Muscle of arm (tissue), 12 donors: ENCODE data around the gene TCEAL1. TPM values are rescaled to one million over a fixed set of nuclear protein-coding genes. Genes with fewer than 3 reads are reported as not detected.
"Not testable (repeated sequence)": the region's sequence is repeated elsewhere in the genome, so short reads cannot be mapped to it uniquely, and the experiment has no call there.

Experiments used
- DNase-seq: peaks from one replicate; pipeline ENCODE4 v3.0.0-alpha.2; 2013
- polyA plus RNA-seq, 12 donors: library from polyadenylated mRNA; unstranded; fragments of 120-200 nt; gene quantifications; one replicate each; pipeline ENCODE4 v1.2.1, GENCODE V29; 2013; ENCODE audit not compliant: insufficient read length in 12 of 12

Gene TCEAL1
- polyA plus RNA-seq, 12 donors = 46.2 to 85.9 (median 66.4) TPM; not detected in 1

DNA sequence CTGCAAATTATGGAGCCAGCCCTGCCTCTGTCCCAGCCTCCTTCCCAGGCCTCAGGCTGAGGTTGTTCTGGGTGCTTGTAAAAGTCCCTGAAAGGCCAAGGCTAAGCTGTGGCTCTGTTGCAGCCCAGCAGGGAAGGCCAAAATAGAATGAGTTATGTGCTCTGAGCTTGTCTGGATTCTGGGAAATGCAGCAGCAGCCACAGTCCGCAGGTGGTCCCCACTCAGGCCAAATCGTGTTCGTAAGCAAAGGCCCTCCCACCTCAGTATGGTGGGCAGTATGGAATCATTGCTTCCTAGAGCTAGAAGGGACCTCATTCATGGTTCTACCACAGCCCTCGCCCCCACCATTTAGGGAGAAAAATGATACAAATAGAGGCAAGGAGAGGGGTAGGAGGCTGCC, 4.7 kb upstream of the TCEAL1 start:
- DNase-seq = no peak

DNA sequence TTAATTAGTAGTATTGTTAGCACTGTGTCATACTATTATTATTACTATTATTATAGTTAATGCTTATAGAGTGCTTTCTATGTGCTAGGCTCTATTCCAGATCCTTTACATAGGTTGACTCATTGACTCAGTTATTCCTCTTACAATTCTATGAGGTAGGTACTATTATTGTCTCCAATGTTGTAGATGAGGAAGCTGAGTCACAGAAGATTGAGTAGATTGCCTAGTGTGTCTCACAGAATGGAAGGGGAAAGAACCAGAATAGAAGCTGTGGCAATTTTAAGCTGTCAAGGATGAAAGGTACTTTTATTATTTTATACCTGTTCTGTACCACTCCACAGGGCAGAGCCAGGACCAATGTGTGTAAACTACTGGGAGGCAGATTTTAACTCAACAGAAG, 1.9 kb upstream of the TCEAL1 start:
- no peak for DNase-seq

DNA sequence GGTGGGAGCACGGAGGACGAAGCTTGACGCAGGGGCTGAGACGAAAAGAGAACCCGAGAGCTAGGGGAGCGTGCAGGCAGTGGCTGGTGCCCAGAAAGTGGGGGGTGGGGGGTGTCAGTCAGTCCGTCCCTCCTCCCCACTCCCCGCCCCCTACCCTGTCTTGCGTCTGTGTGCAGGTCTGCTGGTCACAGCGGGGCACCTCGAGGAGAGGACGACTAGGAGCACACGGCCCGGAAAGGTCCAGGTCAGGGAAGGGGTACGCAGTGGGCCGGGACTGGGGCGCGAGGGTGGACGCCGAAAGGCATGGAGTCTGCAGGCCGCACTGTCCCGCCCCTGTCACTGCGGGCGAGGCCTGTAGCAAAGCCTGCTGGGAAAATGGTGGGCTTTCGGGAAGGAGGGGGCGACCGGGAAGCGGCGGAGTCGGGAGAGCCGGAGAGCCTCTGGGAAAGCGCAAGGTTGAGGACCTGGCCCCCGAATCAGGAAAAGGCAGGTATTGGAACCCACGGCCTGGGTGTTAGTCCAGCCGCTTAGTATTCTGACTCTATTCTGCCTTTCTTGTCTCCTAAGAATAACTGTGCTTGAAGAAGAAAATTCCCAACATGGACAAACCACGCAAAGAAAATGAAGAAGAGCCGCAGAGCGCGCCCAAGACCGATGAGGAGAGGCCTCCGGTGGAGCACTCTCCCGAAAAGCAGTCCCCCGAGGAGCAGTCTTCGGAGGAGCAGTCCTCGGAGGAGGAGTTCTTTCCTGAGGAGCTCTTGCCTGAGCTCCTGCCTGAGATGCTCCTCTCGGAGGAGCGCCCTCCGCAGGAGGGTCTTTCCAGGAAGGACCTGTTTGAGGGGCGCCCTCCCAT, 769 bp downstream of the TCEAL1 start:
- DNase-seq = peak; percentile 79

DNA sequence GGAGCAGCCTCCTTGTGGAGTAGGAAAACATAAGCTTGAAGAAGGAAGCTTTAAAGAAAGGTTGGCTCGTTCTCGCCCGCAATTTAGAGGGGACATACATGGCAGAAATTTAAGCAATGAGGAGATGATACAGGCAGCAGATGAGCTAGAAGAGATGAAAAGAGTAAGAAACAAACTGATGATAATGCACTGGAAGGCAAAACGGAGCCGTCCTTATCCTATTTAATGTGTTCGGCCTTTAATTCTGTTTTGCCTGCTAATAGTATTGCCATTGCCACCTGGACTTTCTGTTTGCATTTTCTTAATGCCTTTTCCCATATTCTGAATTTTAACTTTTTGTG, 1.4 kb downstream of the TCEAL1 start:
- no peak for DNase-seq

DNA sequence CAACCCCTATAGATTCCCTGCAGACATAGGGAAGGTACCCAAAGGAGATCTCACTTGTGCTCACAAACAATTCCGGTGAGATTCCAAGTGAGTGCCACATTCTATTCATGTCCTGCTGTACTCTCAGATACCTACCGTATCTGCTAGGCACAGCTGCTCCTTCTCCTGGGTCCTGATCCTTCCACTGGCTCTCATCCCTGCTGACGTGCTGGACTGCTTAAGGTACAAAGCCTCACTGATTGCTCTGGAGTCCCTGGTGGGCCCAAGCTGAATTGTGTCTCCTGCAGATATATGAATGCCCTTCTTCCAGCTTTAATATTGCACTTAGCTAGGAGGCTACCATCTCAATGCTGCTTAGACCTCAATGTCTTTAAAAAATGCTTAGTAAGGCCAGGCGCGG, 2.4 kb downstream of the TCEAL1 start:
- no peak for DNase-seq

DNA sequence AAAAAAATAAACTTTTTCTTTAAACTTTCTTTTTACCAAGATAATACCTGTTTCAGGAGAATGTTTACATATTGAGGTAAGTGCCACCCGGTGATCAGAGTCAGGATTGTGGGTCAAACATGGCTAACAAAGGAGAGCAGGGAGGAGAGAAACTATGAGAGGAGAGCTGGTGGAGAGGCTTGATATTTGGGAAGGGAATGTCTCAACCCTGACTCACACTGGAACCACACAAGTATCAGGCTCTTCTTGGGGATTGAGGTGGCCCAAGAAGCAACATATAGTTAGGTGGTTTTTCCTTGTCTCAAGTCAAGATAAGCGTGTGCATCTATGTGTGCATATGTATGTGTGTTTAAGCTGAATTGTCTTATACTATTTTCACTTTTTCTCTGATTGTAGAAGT, 6.7 kb downstream of the TCEAL1 start:
- no peak for DNase-seq

DNA sequence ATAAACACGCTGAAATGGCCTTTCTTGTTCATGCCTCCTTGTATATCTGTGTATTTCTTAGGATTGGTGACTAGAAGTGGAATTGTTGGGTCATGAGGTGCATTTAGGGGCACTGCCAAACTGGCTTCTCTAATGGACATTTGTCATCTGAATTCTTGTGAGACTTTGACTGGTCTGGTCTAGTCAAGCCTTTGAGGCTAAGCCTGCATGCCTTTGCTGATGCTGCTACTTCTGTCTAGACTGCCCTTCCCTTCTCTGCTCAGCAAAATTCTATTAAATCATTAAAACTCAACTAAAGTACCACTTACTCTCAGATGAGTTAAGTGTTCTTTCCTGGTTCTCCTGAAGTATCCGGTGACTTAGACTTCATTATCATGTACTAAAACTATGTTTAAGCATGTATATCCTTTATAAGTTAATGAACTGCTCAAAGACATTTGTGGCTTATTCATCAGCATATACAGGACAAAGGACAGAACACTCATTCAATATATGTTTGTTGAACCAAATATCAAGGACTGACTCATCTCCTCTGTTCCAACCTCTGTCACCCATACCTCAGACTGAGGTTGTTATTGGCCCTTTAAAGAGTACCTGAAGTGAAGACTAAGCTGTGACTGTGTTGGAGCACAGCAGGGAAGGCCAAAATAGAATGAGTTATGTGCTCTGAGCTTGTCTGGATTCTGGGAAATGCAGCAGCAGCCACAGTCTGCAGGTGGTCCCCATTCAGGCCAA, 9.0 kb downstream of the TCEAL1 start:
- no peak for DNase-seq

DNA sequence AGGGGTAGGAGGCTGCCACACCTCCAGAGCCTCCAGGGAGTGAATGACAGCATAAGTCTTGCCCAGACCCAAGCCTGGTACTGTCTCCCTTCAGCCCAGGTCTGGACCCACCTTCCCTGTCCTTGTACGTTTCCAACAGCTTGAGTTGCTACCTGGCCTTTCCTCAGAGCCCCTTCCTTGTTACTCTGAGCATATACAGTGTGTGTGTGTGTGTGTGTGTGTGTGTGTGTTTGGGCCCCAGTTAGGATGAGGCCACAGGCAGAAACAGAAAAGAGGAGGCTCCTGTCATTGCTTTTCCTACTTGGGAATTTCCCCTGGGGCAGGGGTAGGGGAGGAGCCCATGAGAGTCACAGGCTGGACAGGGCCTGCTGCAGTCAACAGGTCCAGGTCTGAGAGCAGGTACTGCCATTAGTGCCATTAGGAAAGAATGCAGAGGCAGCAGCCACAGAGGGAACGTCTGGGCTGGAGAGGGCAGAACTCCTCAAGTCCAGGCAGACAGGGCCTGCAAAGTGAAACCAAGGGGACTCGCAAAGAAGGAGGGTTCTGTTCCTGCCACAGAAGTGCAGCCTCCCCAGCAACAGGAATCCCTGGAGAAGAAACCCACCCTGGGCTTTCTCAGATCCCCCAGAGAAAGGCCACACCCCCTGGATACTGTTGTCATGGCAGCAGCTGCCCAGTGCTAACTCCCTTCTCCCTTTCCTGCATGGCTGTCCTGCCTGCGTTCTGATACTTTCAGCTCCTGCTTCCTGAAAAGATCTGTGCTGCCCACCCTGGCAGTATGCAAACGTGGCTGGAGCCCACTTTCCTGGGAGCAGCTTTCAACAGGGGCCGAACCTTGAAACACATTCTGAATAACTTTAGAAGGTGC, 9.9 kb downstream of the TCEAL1 start:
- not testable (repeated sequence) for DNase-seq

DNA sequence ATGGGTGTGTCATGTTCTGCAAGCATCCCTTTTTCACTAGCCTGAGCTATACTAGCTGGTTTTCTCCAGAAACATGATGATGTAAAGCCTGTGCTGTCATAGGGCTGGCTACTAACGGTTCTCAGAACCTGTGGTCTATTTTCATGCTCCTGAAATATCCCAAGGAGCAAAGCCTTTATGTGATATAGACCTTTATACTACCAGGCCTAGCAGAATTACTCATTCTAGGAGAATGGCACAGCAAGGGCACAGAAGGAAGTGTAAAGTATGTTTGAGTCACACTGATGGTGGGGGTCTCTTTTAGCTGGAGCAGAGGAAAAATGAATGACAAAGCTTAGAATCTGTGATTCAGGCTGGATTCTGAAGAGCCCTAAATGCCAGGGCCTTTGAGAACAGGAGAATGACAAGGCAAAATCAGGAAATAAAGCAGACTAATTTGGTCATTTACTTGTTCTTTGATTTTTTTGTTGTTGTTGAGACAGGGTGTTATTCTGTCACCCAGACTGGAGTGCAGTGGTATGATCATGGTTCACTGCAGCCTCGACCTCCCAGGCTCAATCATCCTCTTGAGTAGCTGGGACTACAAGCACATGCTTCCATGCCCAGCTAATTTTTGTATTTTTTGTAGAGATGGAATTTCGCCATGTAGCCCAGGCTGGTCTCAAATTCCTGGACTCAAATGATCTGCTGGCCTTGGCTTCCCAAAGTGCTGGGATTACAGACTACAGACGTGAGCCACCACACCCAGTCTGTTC, 11.8 kb downstream of the TCEAL1 start:
- no peak for DNase-seq

DNA sequence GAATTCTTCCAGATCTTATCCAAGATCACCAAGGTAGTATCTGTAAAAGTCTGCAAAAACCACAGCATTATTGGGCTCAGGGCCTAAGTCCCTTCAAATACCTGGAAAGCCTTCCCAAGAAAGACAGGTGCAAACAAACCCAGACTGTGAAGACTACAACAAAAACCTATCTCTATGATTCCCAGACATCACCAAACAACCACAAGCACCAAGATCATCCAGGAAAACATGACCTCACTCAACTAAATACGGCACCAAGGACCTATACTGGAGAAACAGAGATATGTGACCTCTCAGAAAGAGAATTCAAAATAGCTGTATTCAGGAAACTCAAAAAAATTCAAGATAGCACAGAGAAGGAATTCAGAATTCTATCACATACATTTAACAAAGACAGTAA, 15.3 kb downstream of the TCEAL1 start:
- DNase-seq = no peak

DNA sequence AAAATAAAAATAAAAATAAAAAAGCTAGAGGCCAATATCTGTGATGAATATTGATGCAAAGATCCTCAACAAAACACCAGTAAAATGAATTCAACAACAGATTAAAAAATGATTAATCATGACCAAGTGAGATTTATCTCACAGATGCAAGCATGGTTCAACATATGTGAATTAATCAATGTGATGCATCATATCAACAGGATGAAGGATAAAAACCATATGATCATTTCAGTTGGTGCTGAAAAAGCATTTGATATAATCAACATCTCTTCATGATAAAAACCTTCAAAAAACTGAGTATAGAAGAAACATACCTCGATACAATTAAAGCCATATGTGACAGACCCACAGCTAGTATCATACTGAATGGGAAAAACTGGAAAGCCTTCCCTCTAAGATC, 18.9 kb downstream of the TCEAL1 start:
- no peak for DNase-seq

DNA sequence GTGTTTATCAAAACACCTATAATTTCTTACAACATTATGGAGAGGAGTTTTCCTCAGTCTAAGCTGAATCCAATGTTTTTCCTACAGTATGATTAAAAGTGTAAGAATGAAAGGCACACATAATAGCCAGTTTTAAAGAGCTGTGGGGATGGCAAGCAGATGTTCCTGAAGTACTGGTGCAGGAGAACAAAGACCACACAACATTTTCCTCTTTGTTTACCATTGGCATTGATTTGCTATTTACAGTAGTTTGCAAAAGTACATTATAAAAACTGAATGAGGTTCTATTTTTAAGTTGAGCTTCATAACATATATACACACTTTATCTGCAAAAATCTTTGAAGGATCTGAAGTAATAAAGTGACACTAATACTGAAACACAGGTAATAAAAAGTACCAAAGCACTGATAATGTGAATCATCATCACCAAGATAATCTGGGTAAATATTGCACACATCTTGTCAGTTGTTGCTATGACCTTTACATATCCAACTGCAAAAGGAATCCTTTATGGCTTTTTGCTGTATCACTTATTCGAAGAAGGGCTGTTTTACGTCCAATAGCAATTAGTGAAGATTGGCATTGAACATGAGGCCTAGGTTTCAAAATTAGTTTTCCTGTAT, 22.5 kb downstream of the TCEAL1 start:
- no peak for DNase-seq

DNA sequence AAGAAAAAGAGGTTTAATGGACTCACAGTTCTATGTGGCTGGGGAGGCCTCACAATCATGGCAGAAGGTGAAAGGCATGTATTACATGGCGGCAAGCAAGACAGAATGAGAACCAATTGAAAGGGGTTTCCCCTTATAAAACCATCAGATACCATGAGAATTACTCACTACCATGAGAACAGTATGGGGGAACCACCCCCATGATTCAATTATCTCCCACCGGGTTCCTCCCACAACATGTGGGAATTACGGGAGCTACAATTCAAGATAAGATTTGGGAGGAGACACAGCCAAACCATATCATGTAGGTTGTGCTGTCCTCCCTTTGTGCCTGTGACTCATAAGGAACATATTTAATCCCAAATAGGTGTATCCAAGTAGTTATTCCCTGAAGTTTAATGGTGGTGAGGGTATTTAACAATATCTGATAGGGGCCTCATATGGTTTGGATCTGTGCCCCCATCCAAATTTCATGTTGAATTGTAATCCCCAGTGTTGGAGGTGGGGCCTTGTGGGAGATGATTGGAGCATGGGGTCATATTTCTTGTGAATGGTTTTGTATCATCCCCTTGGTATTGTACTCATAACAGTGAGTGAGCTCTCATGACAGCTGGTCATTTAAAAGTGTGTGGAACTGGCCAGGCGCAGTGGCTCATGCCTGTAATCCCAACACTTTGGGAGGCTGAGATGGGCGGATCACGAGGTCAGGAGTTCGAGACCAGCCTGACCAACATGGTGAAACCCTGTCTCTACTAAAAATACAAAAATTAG, 26.6 kb downstream of the TCEAL1 start:
- not testable (repeated sequence) for DNase-seq

DNA sequence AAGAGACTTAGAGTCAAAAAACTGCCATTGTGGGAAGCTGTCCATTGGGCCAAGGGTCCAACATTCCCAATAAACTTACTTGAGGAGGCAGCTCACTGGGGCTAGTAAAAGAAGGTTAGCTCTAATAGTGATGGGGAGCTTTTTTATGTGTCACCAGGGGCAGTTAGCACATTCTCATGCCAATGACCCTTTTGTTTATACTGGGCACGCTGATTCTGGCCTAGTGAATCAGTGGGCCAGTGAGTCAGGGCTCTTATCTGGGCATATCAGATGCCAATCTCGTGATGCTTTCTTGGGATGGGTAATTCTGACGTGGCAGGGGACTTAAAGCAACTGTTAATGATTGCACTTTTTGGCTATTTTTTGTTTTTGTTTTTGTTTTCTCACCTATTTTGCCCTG, 27.8 kb downstream of the TCEAL1 start:
- no peak for DNase-seq

DNA sequence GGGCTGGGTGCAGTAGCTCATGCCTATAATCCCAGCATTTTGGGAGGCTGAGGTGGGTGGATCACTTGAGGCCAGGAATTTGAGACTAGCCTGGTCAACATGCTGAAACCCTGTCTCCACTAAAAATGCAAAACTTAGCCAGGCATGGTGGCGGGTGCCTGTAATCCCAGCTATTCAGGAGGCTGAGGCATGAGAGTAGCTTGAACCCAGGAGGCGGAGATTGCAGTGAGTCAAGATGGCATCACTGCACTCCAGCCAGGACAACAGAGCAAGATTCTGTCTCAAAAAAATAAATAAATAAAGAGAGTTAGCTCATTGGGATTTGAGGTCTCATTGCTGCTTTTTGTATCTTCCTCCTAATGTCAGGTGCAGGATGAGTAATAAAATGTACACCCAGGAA, 28.3 kb downstream of the TCEAL1 start:
- not testable (repeated sequence) for DNase-seq

DNA sequence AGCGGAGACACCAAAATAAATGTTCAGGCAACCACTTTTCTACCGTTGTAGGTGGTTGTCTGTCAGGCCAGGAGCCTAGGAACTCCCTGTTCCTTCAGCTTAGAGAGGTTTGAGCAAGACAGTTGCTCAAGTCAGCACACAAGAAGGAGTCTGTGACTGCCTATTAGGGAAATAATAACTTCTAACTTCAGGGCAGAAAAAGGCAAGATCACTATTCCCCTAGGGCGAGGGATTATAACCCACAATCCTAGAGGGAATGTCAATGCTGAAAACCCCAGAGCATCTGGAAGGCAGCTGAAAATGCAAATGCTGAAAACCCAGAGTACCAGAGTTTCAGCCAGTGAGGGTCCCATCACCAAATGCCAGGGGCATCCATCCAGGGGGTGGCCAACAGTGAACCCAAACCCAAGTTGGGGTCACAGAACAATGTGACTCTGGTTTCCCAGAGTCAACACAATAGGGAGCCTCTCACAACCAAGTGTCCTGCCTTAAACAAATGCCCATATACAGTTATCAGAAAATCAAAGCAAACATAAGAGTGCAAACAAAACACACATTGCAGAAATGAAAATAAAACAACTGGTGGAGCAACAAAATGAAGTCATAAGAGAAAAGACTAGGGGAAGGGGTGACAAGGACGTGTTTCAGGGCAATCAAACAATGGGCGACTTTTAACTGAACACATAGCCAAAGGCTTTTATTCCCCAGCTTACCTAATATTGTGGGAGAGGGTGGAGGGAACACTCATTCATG, 30.1 kb downstream of the TCEAL1 start:
- DNase-seq = no peak

DNA sequence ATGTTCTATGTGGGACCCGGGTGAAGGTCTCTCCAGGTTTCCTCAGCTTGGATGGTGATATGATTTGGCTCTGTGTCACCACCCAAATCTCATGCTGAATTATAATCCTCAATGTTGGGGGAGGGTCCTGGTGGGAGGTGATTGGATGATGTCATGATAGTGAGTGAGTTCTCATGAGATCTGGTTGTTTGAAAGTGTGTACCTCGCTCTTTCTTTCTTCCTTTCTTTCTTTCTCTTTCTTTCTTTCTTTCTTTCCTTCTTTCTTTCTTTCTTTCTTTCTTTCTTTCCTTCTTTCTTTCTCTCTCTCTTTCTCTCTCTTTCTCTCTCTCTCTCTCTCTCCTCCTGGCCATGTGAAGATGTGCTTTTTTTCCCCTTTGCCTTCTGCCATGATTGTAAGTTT, 30.7 kb downstream of the TCEAL1 start:
- DNase-seq = not testable (repeated sequence)

DNA sequence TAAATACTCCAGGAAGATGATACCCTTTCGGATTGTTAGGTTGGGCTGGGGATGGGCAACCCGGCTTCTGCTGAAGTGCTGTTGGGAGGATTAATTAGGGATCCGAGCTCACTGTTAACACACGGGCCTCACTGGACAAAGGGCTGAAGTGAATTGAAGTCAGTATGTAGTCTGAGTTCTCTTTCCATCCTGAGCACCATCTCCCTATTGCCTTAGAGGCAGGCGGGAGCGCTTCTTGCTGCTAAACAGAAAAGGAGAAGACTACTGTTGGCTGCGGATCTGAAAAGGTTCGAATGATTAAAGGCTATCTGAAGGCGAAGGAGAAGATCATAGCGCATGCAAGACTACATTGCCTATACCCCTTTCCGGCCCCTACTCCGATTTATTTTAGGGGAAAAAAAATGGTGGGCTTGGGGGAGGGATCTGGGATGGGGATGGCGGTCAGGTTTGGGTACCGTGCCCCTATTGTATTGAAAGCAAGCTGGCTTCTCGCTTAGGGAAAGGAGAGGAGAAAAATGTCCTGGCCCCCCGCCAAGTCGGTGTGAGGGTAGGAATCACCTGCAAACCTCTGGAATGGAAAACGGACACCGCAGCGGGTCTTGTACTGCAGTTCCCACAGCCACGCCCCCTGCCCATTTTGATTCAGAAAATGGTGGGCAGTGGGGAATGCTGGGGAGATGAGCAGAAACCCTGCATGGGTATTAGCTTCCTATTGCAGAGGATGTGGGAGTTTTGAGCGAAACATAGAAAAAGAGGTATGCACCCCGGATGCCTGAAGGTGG, 35.4 kb downstream of the TCEAL1 start:
- DNase-seq = no peak
